ENCODE measurements around the gene ST8SIA5.

ST8SIA5 gene

DNA sequence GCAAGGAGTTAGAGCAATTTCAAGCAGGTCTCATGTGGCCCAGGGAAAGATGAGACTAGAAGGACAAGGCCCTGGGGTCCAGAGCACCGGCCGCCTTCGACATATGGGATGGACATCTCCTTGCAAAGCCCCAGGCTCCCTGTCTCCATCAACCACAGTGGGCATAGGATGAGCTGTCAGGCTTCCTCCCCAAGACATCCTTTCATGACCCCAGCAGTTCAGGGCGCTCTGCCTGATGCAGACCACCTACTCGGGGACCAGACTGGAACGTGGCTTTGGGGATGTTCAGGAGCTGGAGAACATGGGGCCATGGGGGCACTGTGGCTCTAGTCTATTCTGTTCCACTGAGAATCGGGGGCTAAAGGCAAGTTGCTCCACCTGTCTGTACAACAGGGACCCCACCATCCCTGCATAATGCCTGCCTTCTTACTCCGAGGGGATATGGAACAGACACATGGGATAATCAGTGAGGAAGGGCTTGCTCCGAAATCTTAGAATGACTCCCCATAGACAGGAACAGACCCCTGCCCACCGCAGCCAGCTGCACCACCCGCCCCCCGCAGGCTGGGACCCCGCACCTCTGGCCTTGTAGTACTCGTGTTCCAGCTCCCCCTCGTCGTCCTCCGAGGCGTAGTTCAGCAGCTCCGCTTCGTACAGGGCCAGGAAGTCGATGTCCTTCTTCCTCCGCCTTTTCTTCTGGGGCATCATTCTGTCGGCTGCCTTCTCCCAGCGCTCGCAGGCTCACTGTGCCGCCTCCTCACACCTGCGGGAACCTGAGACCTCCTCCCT lies 100.3 kb downstream of the ST8SIA5 start:
- ATAC-seq (ENCODE audit: insufficient read depth, low read depth) (no peak), DNase-seq (no peak)
- no peaks in the 10 kb centered on the region for H3K79me2 ChIP-seq (ENCODE audit: insufficient read depth, low read length)
- H2AFZ ChIP-seq (ENCODE audit: low read depth, low read length) = no peak overlapping the region
- no peaks in the 10 kb centered on the region for H3K27me3 ChIP-seq (ENCODE audit: insufficient read depth, low read length, poor library complexity)
- peaks cover 8% of the 10 kb centered on the region for H3K4me1 ChIP-seq (ENCODE audit: insufficient read depth, low read length)
- H4K20me1 ChIP-seq (ENCODE audit: insufficient read depth, low read length) = no peaks in the 10 kb centered on the region
- no peaks in the 10 kb centered on the region for H3K36me3 ChIP-seq (ENCODE audit: insufficient read depth, low read length)
- H3K27ac ChIP-seq (ENCODE audit: low read length) = no peak overlapping the region
- H3K9me3 ChIP-seq (ENCODE audit: insufficient read depth, low read length, severe bottlenecking) = no peaks in the 10 kb centered on the region
- no peak for TF ChIP-seq CTCF (IDR thresholded peaks at IDR 0.05; ENCODE audit: borderline replicate concordance, extremely low read depth, low read length, poor library complexity, severe bottlenecking)
- no peak for TF ChIP-seq EZH2 (IDR thresholded peaks at IDR 0.05; ENCODE audit: borderline replicate concordance, low read depth, low read length, severe bottlenecking)
- no peak overlapping the region for H3K4me3 ChIP-seq (ENCODE audit: low read depth in 1 of 2, low read length in 2 of 2)
- no peak overlapping the region for H3K4me2 ChIP-seq (ENCODE audit: insufficient read depth, low read length)
- H3K9ac ChIP-seq (ENCODE audit: low read depth, low read length) = no peak overlapping the region

DNA sequence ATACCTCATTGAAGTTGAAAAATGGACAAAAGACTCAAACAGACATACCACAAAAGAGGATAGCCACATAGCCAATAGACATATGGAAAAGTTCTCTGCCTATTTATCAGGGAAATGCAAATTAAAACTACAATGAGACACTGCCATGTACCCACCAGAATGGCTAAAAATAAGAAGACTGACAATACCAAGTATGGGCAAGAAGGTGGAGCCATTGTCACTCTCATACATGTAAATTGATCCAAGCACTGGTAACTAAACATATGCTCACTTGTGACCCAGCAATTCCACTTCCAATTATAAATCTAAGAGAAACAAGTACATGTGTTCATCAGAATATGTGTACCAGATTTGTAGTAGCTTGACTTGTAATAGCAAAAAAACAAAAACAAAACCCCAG lies 104.5 kb downstream of the ST8SIA5 start:
- Histone ChIP-seq H3K4me3 (ENCODE audit: low read depth in 1 of 2, low read length in 2 of 2) (no peak overlapping the region), H3K79me2 (ENCODE audit: insufficient read depth, low read length) (no peaks in the 10 kb centered on the region), H4K20me1 (ENCODE audit: insufficient read depth, low read length) (no peaks in the 10 kb centered on the region), H3K36me3 (ENCODE audit: insufficient read depth, low read length) (no peaks in the 10 kb centered on the region), H3K4me2 (ENCODE audit: insufficient read depth, low read length) (no peak overlapping the region), H3K9ac (ENCODE audit: low read depth, low read length) (no peak overlapping the region), H3K27me3 (ENCODE audit: insufficient read depth, low read length, poor library complexity) (no peaks in the 10 kb centered on the region), H3K4me1 (ENCODE audit: insufficient read depth, low read length) (peaks cover 4% of the 10 kb centered on the region), H3K27ac (ENCODE audit: low read length) (no peak overlapping the region), H3K9me3 (ENCODE audit: insufficient read depth, low read length, severe bottlenecking) (no peaks in the 10 kb centered on the region), H2AFZ (ENCODE audit: low read depth, low read length) (no peak overlapping the region)
- no peak for DNase-seq
- ATAC-seq (ENCODE audit: insufficient read depth, low read depth) = no peak
- TF ChIP-seq CTCF (IDR thresholded peaks at IDR 0.05; ENCODE audit: borderline replicate concordance, extremely low read depth, low read length, poor library complexity, severe bottlenecking) = no peak
- TF ChIP-seq EZH2 (IDR thresholded peaks at IDR 0.05; ENCODE audit: borderline replicate concordance, low read depth, low read length, severe bottlenecking) = no peak

GRCh38 chr18:46650681-46651080 lies 106.2 kb downstream of the ST8SIA5 start:
- Histone ChIP-seq H2AFZ (ENCODE audit: low read depth, low read length) (no peak overlapping the region), H3K4me3 (ENCODE audit: low read depth in 1 of 2, low read length in 2 of 2) (no peak overlapping the region), H3K9me3 (ENCODE audit: insufficient read depth, low read length, severe bottlenecking) (no peaks in the 10 kb centered on the region), H3K27ac (ENCODE audit: low read length) (no peak overlapping the region), H3K9ac (ENCODE audit: low read depth, low read length) (no peak overlapping the region), H4K20me1 (ENCODE audit: insufficient read depth, low read length) (no peaks in the 10 kb centered on the region), H3K79me2 (ENCODE audit: insufficient read depth, low read length) (no peaks in the 10 kb centered on the region), H3K4me2 (ENCODE audit: insufficient read depth, low read length) (no peak overlapping the region), H3K36me3 (ENCODE audit: insufficient read depth, low read length) (no peaks in the 10 kb centered on the region), H3K27me3 (ENCODE audit: insufficient read depth, low read length, poor library complexity) (no peaks in the 10 kb centered on the region), H3K4me1 (ENCODE audit: insufficient read depth, low read length) (peaks cover 4% of the 10 kb centered on the region)
- TF ChIP-seq CTCF (IDR thresholded peaks at IDR 0.05; ENCODE audit: borderline replicate concordance, extremely low read depth, low read length, poor library complexity, severe bottlenecking) (no peak), EZH2 (IDR thresholded peaks at IDR 0.05; ENCODE audit: borderline replicate concordance, low read depth, low read length, severe bottlenecking) (no peak)
- ATAC-seq (ENCODE audit: insufficient read depth, low read depth) = no peak
- DNase-seq = no peak
